NCI-H82 (cell line): ENCODE measurements around the gene PRSS36.
"Not testable (repeated sequence)": the region's sequence is repeated elsewhere in the genome, so short reads cannot be mapped to it uniquely, and the experiment has no call there.

Experiments used
- DNase-seq: peaks from one replicate; lab custom pipeline; 2025; lab: John Stamatoyannopoulos, UW

Gene PRSS36

DNA sequence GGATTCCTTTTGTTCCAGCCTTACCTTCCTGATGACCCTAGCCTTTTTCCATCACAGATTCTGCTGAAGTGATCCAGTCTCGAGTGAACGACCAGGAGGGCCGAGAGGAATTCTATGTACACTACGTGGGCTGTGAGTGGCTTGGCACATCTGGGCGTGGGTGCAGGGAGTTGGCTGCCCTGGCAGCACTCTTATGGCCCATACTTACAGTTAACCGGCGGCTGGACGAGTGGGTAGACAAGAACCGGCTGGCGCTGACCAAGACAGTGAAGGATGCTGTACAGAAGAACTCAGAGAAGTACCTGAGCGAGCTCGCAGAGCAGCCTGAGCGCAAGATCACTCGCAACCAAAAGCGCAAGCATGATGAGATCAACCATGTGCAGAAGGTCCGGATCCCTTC, 29.7 kb downstream of the PRSS36 start:
- no peak for DNase-seq

DNA sequence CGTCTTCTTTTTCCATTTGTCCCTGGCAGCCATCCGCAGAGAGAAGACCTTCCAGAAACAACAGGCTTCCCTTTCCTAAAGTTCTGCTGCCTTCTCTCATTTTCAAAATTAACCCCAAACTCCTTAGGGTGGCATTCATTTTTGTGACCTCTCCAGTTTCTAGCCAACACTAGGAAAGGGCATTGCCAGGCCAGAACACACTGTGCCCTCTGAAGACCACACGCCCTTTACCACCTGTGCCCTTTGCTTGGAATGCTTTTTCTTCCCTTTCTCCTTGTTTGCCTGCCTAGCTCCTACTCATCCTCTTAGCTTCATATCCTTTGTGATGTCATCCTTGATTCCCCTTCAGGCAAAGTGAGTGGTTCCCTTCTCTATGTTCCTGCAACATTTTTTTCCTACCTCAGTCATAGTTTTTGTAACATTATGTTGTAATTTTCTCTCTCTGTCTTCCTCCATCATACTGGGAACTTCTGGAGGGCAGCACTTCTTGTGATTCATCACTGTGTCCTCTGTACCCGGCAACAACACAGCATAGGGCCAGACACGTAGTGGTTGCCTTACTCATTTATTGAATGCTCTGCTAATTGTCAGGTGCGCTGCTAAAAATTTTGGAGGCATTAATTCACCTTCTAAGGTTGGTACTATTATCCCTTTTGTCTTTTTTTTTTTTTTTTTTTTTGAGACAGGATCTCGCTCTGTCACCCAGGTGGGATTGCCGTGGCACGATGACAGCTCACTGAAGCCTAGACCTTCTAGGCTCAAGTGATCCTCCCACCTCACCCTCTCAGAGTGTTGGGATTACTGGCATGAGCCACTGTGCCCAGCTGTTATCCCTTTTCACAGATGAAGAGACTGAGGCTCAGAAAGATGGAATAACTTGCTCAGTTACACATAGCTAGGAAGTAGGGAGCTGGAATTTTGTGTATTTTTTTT, 31.4 kb downstream of the PRSS36 start:
- DNase-seq: no peak

DNA sequence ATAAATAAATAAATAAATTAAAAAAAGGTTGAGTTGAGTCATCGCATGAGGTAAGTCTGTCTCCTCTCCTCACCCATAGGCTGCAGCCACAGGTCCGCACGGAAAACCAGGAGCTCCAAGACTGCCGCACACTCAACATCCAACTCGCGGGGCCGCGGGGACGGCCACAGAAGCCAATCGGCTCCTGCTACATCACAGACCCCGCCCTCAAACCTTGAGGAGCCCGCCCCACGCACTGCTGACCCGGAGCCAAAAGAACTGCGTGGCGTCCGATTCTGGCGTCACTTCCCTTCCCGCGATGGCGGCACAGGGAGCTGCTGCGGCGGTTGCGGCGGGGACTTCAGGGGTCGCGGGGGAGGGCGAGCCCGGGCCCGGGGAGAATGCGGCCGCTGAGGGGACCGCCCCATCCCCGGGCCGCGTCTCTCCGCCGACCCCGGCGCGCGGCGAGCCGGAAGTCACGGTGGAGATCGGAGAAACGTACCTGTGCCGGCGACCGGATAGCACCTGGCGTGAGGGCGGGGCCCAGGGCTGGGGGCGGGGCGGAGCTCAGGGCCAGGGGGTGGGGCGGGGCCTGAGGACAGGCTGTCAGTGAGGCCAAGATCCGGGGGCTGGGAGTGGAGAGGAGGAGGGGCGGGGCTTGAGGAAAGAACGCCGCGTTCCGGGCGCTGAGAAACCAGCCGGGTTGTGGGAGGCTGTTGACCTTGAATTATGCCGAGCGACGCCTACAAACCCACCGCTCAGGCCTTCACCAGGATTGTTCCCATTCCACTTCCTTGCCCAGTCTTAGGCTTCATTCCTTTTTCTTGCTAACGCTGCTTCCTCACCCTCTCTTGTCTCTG, 32.3 kb downstream of the PRSS36 start, which contains the start of gene KAT8:
KAT8 (plus strand) TSS at position 281 of the 839 bp plus-strand sequence; CDS start at position 299, 18 bp downstream.
- peak; percentile 99 for DNase-seq

DNA sequence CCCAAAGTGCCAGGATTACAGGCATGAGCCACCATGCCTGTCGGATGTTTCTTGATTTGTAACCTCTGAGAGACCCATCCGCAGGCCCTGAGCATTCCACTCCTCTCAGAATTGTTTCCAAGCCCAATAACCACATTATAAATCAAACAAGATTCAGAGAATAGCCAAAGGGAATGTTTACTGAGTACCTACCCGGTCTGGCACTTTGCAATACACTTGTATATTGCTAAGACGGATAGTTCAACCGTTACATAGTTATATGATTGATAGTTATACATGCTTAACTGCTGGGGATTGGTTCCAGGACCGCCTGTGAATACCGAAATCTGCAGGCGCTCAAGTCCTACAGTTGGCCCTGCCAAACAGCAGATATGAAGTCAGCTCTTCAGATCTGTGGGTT, 35.4 kb downstream of the PRSS36 start:
- DNase-seq: no peak

DNA sequence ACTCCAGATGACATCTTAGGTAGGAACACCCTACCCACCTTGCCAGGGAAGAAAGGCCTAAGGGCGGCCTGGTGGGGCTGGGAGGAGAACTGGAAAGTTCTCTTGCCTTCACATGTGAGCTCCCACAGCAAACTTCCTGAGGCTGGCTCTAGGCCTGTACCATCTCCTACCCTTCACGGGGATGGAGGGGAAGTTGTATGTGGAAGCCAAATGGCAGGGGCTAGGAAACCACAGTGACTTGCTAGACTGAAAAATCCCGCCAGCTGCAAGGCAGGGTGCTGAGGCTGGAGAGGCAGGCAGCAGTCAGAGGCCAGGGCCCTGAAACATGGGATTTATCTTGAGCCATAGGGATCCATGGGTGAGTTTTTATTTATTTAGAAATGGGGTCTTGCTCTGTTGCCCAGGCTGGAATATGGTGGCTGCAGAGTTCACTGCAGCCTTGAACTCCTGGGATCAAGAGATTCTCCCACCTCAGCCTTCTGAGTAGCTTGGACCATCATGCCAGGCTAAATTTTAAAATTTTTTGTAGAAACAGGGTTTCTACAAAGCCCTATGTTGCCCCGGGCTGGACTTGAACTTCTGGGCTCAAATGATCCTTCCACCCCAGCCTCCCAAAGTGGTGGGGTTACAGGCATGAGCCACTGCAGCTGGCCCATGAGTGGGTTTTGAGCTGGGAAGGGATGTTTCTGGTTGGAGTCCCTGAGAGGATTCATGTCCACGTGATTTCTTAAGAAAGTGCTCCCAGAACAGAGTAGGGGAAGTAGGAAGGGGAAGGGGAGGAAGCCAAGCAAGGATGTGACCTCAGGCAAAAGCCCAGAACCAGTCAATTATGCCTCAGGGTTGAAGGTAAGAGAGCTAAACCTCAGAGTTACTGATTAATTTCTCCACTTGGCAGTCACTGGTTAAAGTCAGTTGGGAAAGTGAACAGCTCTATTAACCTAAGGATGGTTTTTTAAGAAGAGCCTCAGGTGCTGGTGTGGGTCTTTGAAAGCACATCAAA, 36.4 kb downstream of the PRSS36 start:
- no peak for DNase-seq

DNA sequence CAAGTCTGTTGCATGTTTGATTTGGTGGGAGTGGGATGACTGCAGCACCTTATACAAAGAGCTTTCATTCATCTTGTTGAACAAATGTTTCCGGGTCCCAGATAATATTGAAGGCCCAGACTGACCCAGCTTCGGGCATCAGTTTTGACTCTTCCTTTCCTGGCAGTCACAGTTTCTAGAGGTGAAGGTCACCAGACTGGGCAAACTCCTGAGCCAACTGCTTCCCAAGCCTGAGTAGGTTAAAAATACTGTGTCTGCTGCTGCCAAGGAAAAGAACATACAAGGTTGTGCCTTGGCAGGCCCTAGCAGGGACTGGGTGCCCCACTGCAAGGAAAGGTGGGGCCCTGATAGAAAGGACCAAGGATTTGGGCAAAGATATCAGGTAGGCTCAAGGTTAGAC, 37.2 kb downstream of the PRSS36 start:
- DNase-seq: no peak

DNA sequence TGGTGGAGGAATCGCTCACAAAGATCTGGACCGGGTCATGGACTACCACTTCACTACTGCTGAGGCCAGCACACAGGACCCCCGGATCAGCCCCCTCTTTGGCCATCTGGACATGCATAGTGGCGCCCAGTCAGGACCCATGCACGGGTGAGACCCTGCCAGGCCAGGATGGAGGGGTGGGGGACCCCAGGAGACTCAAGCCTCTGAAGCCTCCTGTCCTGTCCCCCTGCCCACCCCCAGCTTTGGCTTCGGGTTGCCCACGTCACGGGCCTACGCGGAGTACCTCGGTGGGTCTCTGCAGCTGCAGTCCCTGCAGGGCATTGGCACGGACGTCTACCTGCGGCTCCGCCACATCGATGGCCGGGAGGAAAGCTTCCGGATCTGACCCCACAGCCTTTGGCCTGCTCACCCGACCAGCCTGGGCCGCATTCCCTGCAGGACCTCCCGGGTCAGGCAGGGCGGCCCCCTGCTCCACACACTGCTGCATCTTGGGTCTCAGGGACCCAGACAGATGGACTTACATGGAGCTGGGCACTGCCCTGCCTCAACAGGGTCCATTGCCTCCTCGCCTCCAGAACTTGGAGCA, 37.9 kb downstream of the PRSS36 start:
- no peak for DNase-seq

DNA sequence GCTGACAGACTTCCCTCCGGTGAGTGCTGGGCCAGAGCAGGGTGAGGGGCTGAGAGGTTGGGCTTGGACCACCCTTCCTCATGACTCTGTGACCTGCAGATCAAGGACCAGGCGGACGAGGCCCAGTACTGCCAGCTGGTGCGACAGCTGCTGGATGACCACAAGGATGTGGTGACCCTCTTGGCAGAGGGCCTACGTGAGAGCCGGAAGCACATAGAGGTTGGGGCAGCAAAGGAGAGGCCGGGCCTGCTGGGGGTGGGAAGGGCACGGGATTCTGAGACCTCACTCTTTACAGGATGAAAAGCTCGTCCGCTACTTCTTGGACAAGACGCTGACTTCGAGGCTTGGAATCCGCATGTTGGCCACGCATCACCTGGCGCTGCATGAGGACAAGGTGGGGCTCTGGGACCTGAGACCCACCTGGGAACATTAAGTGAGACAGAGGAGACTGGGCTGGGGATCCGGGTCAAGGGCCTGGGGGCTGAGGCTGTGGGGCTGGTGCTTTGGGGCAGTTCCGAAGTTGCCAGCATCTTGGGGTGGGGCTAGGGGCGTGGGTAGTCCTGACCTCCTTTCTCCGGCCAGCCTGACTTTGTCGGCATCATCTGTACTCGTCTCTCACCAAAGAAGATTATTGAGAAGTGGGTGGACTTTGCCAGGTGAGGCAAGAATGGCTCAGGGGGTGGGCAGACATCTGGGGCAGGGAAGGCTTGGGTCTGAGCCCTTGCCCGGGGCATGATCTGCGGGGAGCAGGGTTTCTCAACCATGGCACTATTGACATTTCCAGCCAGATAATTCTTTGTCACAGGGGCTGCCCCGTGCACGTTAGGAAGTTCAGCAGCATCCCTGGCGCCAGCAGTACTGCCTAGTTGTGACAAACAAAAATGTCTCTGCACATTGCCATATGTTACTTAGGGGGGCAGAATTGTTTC, 39.5 kb downstream of the PRSS36 start:
- no peak for DNase-seq

DNA sequence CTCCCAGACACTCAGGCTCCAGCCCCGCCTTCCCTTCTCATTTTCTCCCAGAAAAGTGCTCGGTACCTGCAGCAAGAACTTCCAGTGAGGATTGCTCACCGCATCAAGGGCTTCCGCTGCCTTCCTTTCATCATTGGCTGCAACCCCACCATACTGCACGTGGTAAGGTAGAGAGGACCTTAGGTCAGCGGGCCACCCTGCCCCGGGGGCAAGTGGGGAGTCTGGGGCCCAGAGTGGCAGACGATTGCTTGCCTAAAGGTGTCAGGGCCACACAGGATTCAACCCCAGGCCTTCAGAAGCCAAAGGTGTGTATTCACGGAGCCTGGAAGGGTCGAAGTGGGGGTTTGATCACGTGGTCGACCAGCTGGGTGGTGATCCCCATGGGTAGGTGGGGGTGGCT, 40.2 kb downstream of the PRSS36 start:
- no peak for DNase-seq

DNA sequence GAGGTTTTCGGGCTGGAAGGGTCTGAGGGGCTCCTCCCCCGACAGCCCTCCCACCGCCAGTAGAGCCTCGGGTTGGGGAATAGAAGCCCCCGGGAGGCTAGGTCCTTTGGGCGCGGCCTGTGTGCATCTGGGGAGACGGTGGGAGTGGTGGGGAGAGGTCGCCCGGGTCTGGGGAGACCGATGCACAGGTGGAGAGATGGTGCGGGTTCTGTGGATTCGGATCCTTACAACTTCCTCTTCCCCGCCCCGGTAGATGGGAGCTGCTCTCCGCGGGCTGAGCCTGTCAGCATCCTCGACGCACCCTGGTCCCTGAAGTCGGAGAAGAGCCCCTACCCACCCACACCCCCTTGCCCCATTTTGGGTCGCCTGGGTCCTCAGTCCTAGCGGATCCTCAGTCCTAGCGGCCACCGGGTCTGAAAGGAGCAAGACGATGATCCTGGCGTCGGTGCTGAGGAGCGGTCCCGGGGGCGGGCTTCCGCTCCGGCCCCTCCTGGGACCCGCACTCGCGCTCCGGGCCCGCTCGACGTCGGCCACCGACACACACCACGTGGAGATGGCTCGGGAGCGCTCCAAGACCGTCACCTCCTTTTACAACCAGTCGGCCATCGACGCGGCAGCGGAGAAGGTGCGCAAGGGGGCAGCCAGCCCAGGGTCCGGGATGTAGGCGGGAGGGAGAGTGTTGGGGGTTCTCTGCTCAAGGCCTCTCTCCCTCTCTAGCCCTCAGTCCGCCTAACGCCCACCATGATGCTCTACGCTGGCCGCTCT, 40.9 kb downstream of the PRSS36 start:
- DNase-seq: no peak

DNA sequence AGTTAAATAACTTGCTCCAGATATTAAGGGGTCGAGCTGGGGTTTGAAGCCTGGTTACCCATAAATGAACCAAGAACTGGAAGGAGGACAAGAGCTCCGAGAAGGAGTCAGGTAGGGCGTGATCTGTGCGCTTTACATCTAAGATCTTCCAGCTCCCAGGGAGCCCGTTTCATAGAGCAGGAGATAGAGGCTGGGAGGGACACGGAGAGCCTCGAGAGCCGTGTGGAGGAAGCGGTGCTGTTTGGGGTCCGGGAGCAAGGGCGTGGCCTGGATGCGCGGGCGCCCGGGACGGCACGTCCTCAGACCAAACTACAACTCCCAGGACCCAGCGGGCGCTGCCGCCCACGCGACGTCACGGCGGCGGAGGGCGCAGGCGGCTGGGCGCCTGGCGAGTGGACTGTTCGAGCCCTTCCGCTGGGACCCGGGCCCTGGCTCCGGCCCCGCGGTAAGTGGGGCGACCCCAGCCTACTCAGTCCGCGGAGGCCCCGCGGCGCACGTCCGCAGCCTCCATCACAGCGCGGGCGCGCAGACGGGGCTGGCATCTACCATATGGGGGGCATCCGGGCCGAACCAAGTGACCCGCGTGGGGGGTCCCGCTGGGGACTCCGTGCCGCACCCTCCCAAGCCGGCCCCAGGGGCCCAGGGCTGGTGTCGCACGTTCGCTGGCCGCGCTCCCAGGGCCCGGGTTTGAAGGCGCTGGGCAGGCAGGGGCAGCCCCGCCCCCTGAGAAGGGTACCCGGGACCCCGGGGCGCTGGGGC, 41.7 kb downstream of the PRSS36 start, which contains the start of gene BCKDK:
BCKDK (plus strand) TSS at position 352 of the 759 bp plus-strand sequence. CDS start 838 bp downstream, outside the sequence.
- DNase-seq: peak; percentile 76

DNA sequence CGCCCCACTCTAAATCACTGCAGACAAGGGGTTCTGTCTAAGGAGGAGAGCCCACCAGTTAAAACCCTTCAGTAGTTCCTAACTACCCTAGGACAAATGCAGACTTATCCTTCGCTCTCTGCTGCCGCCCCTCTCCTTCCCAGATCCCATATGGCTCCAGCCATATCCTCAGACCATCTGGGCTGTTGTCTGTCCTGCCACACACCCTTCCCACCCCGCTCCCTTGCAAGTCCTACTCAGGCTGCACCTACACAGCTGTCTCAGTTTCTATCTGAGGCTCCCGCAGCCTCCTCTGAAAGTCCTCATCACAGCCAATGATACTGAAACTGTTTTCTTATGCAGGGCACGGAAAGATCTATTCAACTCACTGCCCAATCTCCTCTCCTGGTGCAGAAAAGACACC, 42.4 kb downstream of the PRSS36 start:
- peak; percentile 90 for DNase-seq

DNA sequence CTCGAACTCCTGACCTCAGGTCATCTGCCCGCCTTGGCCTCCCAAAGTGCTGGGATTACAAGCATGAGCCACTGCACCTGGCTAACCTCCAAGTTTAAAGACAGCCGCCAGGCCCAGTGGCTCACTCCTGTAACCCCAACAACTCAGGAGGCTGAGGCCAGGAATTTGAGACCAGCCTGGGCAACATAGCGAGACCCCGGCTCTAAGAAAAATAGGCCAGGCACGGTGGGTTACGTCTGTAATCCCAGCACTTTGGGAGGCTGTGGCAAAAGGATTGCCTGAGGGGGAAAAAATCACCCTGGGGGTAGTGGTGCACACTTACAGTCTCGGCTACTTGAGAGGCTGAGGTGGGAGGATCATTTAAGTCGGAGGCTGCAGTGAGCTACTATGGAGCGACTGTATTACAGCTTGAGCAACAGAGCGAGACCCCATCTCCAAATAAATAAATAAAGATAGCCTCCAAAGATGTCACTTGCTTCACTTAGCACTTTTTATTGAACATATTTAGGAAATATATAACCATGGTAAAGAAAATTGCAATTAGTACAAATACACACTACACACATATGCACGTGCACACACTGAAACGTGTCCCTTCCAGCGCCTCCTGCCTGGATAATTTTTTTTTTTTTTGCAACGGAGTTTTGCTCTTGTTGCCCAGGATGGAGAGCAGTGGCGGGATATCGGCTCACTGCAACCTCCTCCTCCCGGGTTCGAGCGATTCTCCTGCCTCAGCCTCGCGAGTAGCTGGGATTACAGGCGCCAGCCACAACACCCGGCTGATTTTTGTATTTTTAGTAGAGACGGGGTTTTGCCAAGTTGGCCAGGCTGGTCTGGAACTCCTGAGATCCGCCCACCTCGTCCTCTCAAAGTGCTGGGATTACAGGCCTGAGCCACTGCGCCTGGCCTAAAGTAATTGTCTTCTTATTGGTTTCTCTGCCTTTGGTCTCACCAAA, 43.1 kb downstream of the PRSS36 start:
- DNase-seq: no peak

DNA sequence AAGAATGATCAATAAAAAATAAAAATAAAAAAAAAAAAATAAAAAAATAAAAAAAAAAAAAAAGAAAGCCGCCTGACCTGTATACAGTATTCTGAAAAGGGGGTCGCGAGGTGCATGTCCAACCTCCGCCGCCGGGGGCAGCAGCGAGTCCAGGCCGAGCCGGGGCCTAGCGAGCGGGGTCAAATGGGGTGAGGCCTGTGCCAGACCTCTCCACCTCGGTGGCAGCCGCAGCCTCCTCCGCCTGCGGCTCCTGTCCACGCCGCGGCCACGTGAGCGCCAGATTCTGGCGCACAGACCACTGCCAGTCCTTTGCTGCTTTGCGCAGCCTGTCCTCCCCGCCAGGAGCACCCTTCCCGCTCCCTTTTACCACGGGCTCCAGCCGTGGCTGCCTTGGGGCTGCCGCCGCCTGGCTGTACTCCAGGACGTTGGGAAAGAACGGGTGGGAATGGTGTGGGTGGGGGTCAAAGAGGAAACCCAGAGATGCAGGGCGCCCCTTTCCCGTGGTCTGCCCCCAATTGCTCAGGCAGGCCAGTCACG, 44.1 kb downstream of the PRSS36 start:
- peak; percentile 69 for DNase-seq

DNA sequence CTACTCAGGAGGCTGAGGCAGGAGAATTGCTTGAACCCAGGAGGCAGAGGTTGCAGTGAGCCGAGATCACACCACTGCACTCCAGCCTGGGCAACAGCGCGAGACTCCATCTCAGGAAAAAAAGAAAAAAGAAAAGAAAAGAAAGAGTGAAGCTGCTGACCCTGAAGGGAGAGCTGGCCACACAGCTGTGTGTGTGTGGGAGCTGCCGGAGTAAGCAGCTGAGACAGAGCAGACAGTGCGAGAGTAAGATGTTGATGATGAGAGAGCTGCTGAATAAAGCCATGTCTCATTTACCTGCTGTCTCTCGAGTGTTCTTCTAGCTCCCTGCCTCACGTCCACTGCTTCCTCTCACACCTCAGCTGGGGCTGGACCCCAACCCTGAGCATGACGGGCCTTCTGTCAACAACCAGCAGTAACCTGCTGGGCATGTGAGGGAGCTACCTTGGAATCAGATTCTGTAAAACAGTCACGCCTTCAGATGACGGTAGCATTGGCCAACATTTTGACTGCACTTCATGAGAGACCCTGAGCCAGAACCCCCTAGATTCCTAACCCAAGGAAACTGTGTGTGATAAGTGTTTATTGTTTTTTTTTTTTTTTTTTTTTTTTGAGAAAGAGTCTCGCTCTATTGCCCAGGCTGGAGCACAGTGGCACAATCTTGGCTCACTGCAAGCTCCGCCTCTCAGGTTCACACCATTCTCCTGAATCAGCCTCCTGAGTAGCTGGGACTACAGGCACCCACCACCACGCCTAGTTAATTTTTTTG, 48.8 kb downstream of the PRSS36 start:
- DNase-seq: not testable (repeated sequence)
